ENCODE data around the gene WWOX. TPM values are rescaled to one million over a fixed set of nuclear protein-coding genes. Genes with fewer than 3 reads are reported as not detected.

The WWOX gene
- total RNA-seq, 1 experiment from 2014 or later = 15.6 TPM

DNA sequence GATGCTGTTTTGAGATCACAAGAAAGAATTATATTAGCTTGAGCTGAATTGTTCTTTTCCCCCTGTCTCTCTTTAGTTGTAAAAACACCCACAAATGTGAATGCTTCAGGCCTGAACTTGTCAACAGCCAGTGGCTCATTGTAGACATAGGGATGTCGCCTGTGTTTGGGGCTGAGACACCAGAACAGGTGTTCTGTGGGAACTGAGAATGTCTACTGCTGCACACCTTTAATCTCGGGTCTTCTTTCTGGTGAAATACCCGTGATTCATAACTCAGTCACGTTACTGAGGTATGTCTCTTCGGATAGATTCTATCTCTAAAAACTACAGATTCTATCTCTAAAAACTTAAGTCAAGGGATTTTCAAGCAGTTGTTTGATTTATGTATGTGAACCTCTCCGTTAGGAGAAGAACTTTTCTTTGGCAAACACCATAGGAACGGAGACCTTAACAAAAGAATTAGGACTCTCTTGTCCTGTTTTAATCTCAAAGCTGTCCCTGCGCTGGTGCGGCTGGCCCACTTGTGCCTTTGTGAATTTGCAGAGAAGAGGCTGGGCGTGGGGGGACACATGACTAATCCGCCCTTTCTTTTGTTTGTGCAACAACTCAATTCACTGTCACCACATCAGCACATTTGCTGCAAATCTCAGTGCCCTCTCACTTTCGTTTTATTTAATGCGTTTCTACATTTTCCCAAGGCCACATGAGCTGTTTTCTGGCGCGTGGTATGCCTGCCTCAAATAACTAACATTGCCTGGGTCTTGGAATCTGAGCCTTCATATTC, 858.1 kb downstream of the WWOX start:
- H4K91ac ChIP-seq (ENCODE audit: insufficient read length, low read depth, low read length) = no peak overlapping the region
- H2BK5ac ChIP-seq (ENCODE audit: insufficient read length, low read length) = no peak overlapping the region
- no peak overlapping the region for H3K27ac ChIP-seq (ENCODE audit: insufficient read length, low read depth, low read length)
- H3K27me3 Mint-ChIP-seq (ENCODE audit: low read depth) = peaks cover 3% of the 10 kb centered on the region; the same call in 1 of the 2 replicates
- H2AK5ac ChIP-seq (ENCODE audit: insufficient read length, low read length) = no peak overlapping the region
- no peak overlapping the region for H2BK15ac ChIP-seq (ENCODE audit: low read depth, low read length)
- no peak overlapping the region for H3K14ac ChIP-seq (ENCODE audit: insufficient read depth, low read length)
- no peak overlapping the region for H4K5ac ChIP-seq (ENCODE audit: insufficient read length, low read depth, low read length)
- H3T11ph ChIP-seq (ENCODE audit: low read length) = no peak overlapping the region
- no peaks in the 10 kb centered on the region for H4K20me1 ChIP-seq (ENCODE audit: control insufficient read depth, insufficient read depth, insufficient read length)
- H2BK120ac ChIP-seq (ENCODE audit: low read depth, low read length, poor library complexity, severe bottlenecking) = no peak overlapping the region
- H3K9ac ChIP-seq (ENCODE audit: extremely low read depth, insufficient read length, low read length) = no peak overlapping the region
- no peaks in the 10 kb centered on the region for H3K4me1 ChIP-seq (ENCODE audit: insufficient read depth, low read length)
- WGBS (ENCODE audit: extremely low coverage, insufficient read length, low lambda C conversion rate) = no CpG with 5 or more reads among the region's 15 CpGs
- no peaks in the 10 kb centered on the region for H3K79me1 ChIP-seq (ENCODE audit: insufficient read depth, low read depth, low read length, poor library complexity, severe bottlenecking)
- TF ChIP-seq CTCF (conservative IDR thresholded peaks at IDR 0.05) = no peak
- H2BK20ac ChIP-seq (ENCODE audit: low read depth, low read length, poor library complexity, severe bottlenecking) = no peak overlapping the region
- no peak for DNase-seq
- H3K27me3 ChIP-seq (ENCODE audit: insufficient read depth, low read length) = no peaks in the 10 kb centered on the region
- no peak overlapping the region for H3K4ac ChIP-seq (ENCODE audit: low read depth, low read length)
- no peaks in the 10 kb centered on the region for H3K23me2 ChIP-seq (ENCODE audit: insufficient read length, low read depth, low read length, poor library complexity, severe bottlenecking)
- H3K4me1 Mint-ChIP-seq = peaks cover 5 to 11% of the 10 kb centered on the region in 2 experiments
- H4K8ac ChIP-seq (replicated peaks; ENCODE audit: insufficient read length, low read depth, low read length) = no peak overlapping the region
- H3K4me3 Mint-ChIP-seq = no peak overlapping the region
- H3K36me3 Mint-ChIP-seq (ENCODE audit: insufficient read depth in 1 of 3, low read depth in 3 of 3) = no peaks in the 10 kb centered on the region; a peak in 1 of 7 replicates
- H3K9me3 ChIP-seq (ENCODE audit: control insufficient read depth, low read depth, low read length) = no peaks in the 10 kb centered on the region
- H3K23ac ChIP-seq (ENCODE audit: insufficient read length, low read depth, low read length) = no peak overlapping the region
- no peak overlapping the region for H3K27ac Mint-ChIP-seq
- no peak overlapping the region for H2BK12ac ChIP-seq (ENCODE audit: insufficient read length, low read depth, low read length)
- no peak overlapping the region for H2AFZ ChIP-seq (ENCODE audit: low read length)
- no peak overlapping the region for H3K18ac ChIP-seq (ENCODE audit: insufficient read length, low read depth, low read length)
- H3K4me2 ChIP-seq (ENCODE audit: insufficient read depth, insufficient read length, low read length) = no peak overlapping the region
- H3K56ac ChIP-seq (ENCODE audit: insufficient read length, low read depth, low read length) = no peak overlapping the region
- H3K79me2 ChIP-seq (ENCODE audit: insufficient read depth, low read length) = no peaks in the 10 kb centered on the region; the same call in 1 of the 2 replicates
- H3K9me3 Mint-ChIP-seq = no peaks in the 10 kb centered on the region
